HepG2 (cell line): Measurements from ENCODE around the gene KDM6B. TPM values are rescaled to one million over a fixed set of nuclear protein-coding genes. Genes with fewer than 3 reads are reported as not detected.

Source experiments
- CSRNP1 ChIP-seq: sonication (generic); formaldehyde crosslinking; IDR thresholded peaks from 2 replicates; pipeline ENCODE4 v1.8.1; 2023; ENCODE audit warnings: mild to moderate bottlenecking, missing genetic modification reagents
- ETV5 ChIP-seq: IDR thresholded peaks from 2 replicates; pipeline ENCODE4 v1.6.1; 2018; ENCODE audit warnings: missing biosample characterization, missing genetic modification reagents, inconsistent platforms, borderline replicate concordance
- FOXC1 ChIP-seq: sonication (generic); formaldehyde crosslinking; IDR thresholded peaks from 2 replicates; pipeline ENCODE4 v1.8.0; 2022; ENCODE audit warnings: mild to moderate bottlenecking, missing genetic modification reagents, borderline replicate concordance
- GFI1 ChIP-seq: sonication (generic); formaldehyde crosslinking; IDR thresholded peaks from 2 replicates; pipeline ENCODE4 v1.5.0; 2020; ENCODE audit warnings: missing genetic modification reagents, mild to moderate bottlenecking, borderline replicate concordance
- HNF1B ChIP-seq: sonication (generic); formaldehyde crosslinking; IDR thresholded peaks from 2 replicates; pipeline ENCODE4 v1.5.1; 2020; ENCODE audit warnings: mild to moderate bottlenecking, moderate library complexity, missing genetic modification reagents
- KAT7 ChIP-seq: IDR thresholded peaks from 2 replicates; pipeline ENCODE4 v1.6.1; 2018; ENCODE audit warnings: borderline replicate concordance, missing compliant biosample characterization
- MIXL1 ChIP-seq: IDR thresholded peaks from 2 replicates; pipeline ENCODE4 v1.6.1; 2016
- RARA ChIP-seq: IDR thresholded peaks from 2 replicates; pipeline ENCODE4 v1.6.1; 2016; ENCODE audit warnings: missing genetic modification reagents, missing compliant biosample characterization
- RBM22 ChIP-seq: fragments of 200-400 bp; formaldehyde crosslinking; optimal IDR thresholded peaks from 2 replicates; pipeline ENCODE3; 2017; ENCODE audit warnings: mild to moderate bottlenecking, low read length, moderate library complexity
- REPIN1 ChIP-seq: sonication (generic); formaldehyde crosslinking; IDR thresholded peaks from 2 replicates; pipeline ENCODE4 v1.8.0; 2022; ENCODE audit warnings: missing genetic modification reagents, low read depth, mild to moderate bottlenecking, borderline replicate concordance
- RFXANK ChIP-seq: IDR thresholded peaks from 2 replicates; pipeline ENCODE4 v1.6.1; 2016
- SOX13 ChIP-seq, 3 experiments: fragments of 450-650 bp in 1 of 3; sonication (generic) in 1 of 3; formaldehyde crosslinking in 1 of 3; IDR thresholded peaks in 2 of 3; conservative IDR thresholded peaks in 1 of 3; 2 replicates each; pipeline versions ENCODE4 v1.5.0 to v1.6.1; 2016 to 2020; ENCODE audit warnings: antibody characterized with exemption in 1 of 3, mild to moderate bottlenecking in 1 of 3, missing compliant biosample characterization in 1 of 3, missing genetic modification reagents in 1 of 3, moderate library complexity in 1 of 3
- SOX6 ChIP-seq, 2 experiments: fragments of 450-650 bp in 1 of 2; sonication (generic) in 1 of 2; formaldehyde crosslinking in 1 of 2; IDR thresholded peaks; 2 replicates each; pipeline versions ENCODE4 v1.4.0 to v1.6.1; 2017 to 2020; ENCODE audit warnings: antibody characterized with exemption in 1 of 2, mild to moderate bottlenecking in 1 of 2, missing genetic modification reagents in 1 of 2
- ZC3H13 ChIP-seq: sonication (generic); formaldehyde crosslinking; IDR thresholded peaks from 2 replicates; pipeline ENCODE4 v1.8.1; 2023; ENCODE audit warnings: mild to moderate bottlenecking, missing genetic modification reagents, moderate library complexity
- ZNF503 ChIP-seq: sonication (generic); formaldehyde crosslinking; IDR thresholded peaks from 2 replicates; pipeline ENCODE4 v1.4.0; 2020; ENCODE audit warnings: missing genetic modification reagents
- ZNF609 ChIP-seq: sonication (generic); formaldehyde crosslinking; IDR thresholded peaks from 2 replicates; pipeline ENCODE4 v1.4.0; 2020; ENCODE audit warnings: mild to moderate bottlenecking, missing genetic modification reagents, borderline replicate concordance
- polyA plus RNA-seq, 8 experiments: library from polyadenylated mRNA; depleted of rRNA in 3 of 8; stranded (reverse) in 7 of 8; unstranded in 1 of 8; fragments of >200 nt; fragmentation: Illumina TruSeq in 4 of 8; extraction: Trizol in 4 of 8; gene quantifications; 2 replicates each; pipeline versions ENCODE4 v1.2.1 to v1.2.3, GENCODE V29; 2011 to 2016; ENCODE audit warnings: low read depth in 4 of 8, missing spikeins in 1 of 8, mixed read lengths in 1 of 8; ENCODE audit not compliant: insufficient read depth in 1 of 8
- total RNA-seq, 5 experiments: library from RNA; depleted of rRNA; stranded (reverse); fragments of >200 nt; fragmentation: Illumina TruSeq; extraction: Trizol; gene quantifications; 2 replicates each; pipeline ENCODE4 v1.2.3, GENCODE V29; 2016; ENCODE audit warnings: low read depth in 1 of 5

Gene KDM6B
- total and polyA plus RNA-seq, 2 of the 13 experiments (the other 11 are each of a cell fraction or from before 2014, with no cell fraction given): 1.3 to 2.1 TPM

- peak; percentile 16; the same call in 1 of the 2 replicates for TF ChIP-seq CSRNP1 (CRISPR knock-in tag)
- TF ChIP-seq RFXANK (CRISPR knock-in tag): peak; percentile 89
- peak; percentile 28; the same call in 1 of the 2 replicates for TF ChIP-seq HNF1B (CRISPR knock-in tag)
- no peak for TF ChIP-seq SOX6 (IDR thresholded peaks at IDR 0.05)
- TF ChIP-seq SOX6 (CRISPR knock-in tag; IDR thresholded peaks at IDR 0.05): peak; percentile 22
- TF ChIP-seq SOX13 (IDR thresholded peaks at IDR 0.05): no peak
- peak in 1 of 2 experiments; percentile 41; a peak in 1 of 4 replicates for TF ChIP-seq SOX13 (CRISPR knock-in tag; conservative IDR thresholded peaks at IDR 0.05 in 1 of 2, IDR thresholded peaks at IDR 0.05 in 1 of 2)
- peak; percentile 22; the same call in 1 of the 2 replicates for TF ChIP-seq FOXC1 (CRISPR knock-in tag)
- peak; percentile 51 for TF ChIP-seq ZC3H13 (CRISPR knock-in tag)
- peak; percentile 39; the same call in 1 of the 2 replicates for TF ChIP-seq GFI1
- peak; percentile 64 for TF ChIP-seq RBM22
- peak; percentile 20; the same call in 1 of the 2 replicates for TF ChIP-seq ZNF503
- peak; percentile 63 for TF ChIP-seq RARA
- TF ChIP-seq MIXL1 (CRISPR knock-in tag): 0 out of 2 replicates have a peak, but pooled peaks have one; percentile 36
- 0 out of 2 replicates have a peak, but pooled peaks have one; percentile 6 for TF ChIP-seq KAT7
- peak; percentile 6; the same call in 1 of the 2 replicates for TF ChIP-seq ETV5 (CRISPR knock-in tag)
- TF ChIP-seq REPIN1 (CRISPR knock-in tag): peak; percentile 58
- TF ChIP-seq ZNF609 (CRISPR knock-in tag): 0 out of 2 replicates have a peak, but pooled peaks have one; percentile 42
Observed at GRCh38 chr17:7834957-7835813, 1.2 kb downstream of the KDM6B start (continued).
